HG03103 (cell line): ENCODE results near the gene APBA2.
"Not testable (repeated sequence)": the region's sequence is repeated elsewhere in the genome, so short reads cannot be mapped to it uniquely, and the experiment has no call there.

Experiments used
- ATAC-seq: cut with Tn5 transposase; IDR thresholded peaks from one replicate; pipeline ENCODE4 v1.9.1; 2021; ENCODE audit warnings: low read depth; ENCODE audit not compliant: unreplicated experiment

Gene APBA2

GRCh38 chr15:29031502-29032228, 145.9 kb downstream of the APBA2 start:
- ATAC-seq, result no peak

DNA sequence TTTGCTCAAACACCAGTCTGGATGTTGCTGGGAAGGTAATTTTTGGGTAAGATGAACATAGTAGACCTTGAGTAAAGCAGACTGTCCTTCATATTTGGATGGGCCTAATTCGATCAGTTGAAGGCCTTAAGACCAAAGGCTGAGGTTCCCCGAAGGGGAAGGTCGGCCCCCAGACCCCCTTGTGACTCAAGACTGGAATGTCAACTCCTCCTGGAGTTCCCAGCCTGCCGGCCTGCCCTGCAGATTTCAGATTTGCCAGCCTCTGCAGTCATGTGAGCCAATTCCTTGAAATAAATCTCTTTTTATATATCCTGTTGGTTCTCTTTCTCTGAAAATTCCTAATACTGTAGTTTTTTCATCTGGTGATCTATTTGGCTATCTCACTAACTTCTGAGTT, 146.5 kb downstream of the APBA2 start:
- ATAC-seq, result no peak

- ATAC-seq, result no peak
Measured at GRCh38 chr15:29032751-29033150, 147.0 kb downstream of the APBA2 start.

GRCh38 chr15:29034151-29034550, 148.4 kb downstream of the APBA2 start:
- no peak for ATAC-seq

GRCh38 chr15:29034593-29035335, 149.0 kb downstream of the APBA2 start:
- ATAC-seq, result no peak

DNA sequence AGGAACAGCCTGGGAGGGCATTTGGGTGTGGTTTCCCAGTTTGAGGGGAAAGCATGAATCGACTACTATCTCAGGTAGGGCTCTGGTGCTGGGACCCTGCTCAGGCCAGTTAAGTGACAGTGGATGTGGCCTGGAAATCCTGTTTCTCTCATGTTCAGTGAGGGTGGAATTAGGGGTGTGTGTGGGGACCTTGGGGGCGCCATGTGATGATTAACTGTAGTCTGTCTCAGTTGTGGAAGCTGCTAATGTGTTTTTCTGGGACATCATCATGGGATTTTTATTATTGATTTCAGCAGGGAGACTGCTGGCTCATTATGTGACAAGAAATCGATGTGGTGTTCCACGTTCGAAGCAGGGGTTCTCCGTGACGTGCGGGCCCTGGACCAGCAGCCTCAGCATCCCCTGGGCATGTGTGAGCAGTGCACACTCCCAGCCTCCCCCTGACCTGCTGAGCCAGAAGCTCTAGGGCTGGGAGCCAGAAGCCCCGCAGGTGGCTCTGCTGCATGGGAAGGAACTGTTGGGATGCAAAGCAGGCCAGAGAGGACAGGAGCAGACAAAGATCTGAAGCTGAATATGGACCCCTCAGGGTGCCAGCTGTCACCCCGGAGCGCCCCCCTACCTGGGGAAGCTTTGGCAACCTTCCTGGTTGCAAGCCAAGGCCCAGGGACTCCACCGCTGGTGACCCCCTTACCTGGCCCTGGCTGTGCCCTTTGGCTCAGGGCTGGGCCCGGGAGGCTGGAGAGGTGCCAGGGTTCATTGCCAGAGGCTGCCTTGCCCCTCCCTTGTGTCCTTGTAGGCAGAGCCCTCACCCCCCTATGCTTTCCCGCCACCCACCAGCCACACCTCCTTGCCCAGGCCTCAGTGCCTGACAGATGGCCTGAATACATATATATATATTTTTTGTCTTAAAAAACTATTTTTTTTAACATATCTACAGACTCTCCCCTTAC, 149.8 kb downstream of the APBA2 start:
- ATAC-seq, result no peak

DNA sequence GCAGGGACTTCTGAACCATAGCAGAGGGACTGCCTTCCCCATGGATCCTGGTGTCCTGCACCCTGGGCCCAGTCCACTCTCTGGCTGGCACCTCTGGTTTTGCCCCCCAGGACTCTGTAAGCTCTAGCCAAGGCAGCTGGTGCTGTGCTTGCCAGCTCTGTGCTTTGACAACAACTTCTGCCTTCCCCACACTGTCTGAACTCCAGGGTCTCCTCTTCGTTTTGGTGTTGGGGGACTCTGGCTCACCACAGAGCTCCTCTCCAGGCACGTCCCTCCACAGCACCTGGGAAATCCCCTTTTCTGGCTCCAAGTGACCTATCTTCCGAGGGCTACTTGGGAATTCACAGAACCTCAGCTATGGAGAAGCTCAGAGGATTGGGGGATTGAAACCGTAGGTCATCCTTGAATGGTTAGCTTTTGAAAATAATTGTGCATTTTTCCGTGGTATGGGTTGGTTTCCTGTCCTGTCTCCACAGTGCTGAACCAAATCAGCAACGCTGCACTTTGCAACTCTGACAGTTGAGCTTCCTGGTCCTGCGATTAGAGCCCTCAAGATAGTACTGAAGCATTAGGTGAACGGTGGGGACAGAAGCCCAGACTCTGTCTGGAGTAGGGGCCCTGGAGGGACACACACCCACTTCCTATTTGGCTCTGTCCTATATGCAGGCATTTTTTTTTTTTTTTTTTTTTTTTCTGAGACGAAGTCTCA, 152.4 kb downstream of the APBA2 start:
- no peak for ATAC-seq

DNA sequence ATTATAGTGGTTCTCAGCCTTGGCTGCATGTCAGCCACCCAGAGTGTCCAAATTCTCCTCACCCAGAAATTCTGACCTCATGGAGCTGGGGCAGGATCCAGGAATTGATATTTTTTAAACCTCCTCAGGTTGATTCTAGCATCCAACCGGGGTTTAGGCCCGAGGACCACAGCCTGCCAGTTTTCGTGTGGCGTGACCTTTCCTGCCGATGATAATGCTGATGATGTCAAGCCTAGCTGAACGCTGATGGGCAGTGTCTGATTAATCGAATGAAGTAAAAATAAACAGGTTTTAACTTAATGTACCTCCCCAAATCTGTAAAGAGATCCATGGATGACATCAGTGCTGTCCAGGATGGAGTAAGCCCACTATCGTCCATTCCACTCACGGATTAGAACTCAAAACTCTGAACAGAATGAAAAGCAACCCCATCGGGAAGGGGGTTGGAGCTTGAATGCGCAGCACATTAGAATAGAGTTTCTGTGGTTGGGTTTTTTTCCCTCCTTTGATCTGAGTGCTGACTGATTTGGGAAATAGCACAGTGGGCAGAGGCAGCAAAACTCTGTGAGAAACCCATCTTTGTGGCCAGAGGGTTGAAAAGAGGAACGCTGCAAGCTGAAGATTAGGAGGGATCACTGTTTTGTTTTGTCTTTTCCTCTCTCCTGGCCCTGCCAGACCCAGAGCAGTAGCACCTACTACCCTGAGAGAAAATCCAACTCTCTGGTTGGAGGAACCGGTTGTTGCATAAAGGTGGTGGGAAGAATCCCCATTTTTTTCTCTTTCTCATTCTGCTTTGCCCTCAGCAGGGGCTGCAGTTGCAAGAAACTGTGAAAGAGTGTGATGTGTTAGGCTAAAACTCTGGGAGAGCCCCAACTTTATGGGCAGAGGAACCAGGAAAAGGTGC, 153.9 kb downstream of the APBA2 start:
- ATAC-seq, result no peak

GRCh38 chr15:29040370-29040751, 154.6 kb downstream of the APBA2 start:
- no peak for ATAC-seq

GRCh38 chr15:29043736-29044502, 158.1 kb downstream of the APBA2 start:
- ATAC-seq, result no peak

DNA sequence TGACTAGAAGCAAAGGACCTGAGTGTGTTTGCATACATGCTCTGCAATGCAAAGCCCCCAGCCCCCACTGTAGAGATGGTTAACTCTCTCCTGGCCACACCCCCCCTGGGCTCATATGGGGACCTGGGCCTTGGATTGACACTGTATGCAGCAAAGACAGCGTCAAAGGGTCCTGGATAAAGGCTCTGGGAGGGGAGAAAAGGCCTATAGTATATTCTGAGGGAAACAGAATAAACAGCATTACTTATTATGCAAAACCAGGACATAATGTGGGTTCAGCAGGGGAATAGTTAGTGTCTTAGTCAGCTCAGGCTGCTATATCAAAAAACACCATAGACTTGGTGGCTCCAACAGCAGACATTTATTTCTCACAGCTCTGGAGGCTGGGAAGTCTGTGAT, 158.7 kb downstream of the APBA2 start:
- no peak for ATAC-seq

DNA sequence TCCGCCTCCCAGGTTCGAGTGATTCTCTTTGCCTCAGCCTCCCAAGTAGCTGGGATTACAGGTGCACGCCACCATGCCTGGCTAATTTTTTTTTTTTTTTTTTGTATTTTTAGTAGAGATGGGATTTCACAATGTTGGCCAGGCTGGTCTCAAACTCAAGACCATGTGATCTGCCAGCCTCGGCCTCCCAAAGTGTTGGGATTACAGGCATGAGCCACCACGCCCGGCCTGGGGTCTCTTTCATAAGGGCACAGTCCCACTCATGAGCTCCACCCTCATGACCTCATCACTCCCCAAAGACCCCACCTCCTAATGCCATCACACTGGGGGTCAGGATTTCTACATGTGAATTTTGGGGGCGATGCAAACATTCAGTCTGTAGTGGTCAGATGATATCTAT, 159.4 kb downstream of the APBA2 start:
- ATAC-seq, result not testable (repeated sequence)

DNA sequence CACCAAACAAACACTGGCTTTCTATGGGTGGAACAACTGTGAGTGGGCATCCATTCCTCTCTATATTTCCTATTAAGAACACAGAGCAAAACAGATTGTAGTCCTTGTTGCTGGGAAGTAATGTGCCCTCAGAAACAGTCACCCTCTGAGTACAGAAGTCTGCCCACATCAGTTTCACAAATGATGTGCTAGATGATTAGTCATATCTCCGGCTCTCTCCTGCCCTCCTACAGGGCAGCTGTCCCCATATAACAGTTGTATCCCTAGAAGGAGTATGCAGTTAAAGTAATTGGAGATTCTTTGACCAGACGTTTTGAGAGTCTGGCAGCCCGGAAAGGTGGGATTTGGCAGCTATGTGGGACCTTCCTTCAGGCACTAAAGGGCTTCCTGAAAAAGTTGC, 159.9 kb downstream of the APBA2 start:
- no peak for ATAC-seq

DNA sequence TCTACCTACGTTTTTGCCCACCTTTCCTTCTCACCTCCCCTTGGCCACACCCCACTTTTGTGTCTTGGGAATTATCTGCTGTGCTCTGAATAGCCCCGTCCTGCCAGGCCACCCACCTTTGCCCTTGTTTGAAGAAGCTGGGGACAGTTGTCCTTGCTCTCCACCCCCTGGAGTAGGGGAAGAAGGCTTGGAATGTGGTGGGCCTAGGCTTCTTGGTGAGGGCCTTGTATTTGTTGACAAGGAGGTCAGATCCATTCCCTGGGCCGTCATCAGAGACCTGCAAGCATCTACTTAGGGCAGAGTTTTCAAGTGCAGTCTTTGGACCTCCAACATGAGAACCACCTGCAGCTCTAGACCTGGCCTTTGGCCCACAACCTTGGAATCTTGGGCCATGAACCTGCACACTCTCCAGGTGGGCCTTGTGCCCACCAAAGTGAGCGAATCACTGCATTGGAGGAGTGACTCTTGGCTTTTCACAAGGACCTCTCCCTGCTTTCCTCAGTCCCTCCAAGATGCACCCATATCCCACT, 160.6 kb downstream of the APBA2 start:
- no peak for ATAC-seq

DNA sequence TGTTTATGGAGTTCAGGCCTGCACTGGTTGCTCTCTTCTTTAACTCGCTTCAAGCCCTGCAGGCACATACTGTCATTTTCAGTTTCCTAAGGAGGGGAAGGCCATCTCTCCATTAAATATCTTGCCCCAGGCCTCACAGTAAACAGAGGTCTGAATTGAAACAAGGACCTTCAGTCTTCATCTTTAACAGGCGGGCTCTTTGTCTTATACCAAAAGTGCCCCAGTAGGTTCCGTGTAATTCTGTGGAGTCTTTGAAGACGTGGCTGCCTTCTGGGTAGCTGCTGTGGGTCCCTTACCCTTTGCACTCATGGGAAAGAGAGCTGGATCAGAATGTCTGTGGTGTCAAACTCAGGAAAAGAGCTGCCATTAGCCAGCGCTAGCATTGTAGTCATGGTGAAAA, 161.2 kb downstream of the APBA2 start:
- no peak for ATAC-seq

DNA sequence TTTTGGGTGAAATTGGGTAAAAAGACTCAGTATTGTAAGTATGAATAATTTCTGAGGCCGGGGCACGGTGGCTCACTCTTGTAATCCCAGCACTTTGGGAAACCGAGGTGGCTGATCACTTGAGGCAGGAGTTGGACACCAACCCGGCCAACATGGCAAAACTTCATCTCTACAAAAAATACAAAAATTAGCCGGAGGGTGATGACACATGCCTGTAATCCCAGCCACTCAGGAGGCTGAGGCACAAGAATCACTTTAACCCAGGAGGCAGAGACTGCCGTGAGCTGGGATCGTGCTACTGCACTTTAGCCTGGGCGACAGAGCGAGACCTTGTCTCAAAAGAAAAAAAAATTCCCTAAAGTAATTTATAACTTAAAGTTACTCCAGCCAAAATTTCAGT, 162.2 kb downstream of the APBA2 start:
- ATAC-seq, result no peak

- no peak for ATAC-seq
Measured at GRCh38 chr15:29050870-29051269, 165.1 kb downstream of the APBA2 start.

GRCh38 chr15:29051422-29051821, 165.6 kb downstream of the APBA2 start:
- ATAC-seq, result no peak

GRCh38 chr15:29053006-29053405, 167.2 kb downstream of the APBA2 start:
- no peak for ATAC-seq
